Fibroblast of skin of back (primary cell): Measurements from ENCODE around the gene NPFFR2. TPM values are rescaled to one million over a fixed set of nuclear protein-coding genes. Genes with fewer than 3 reads are reported as not detected.
"Not testable (repeated sequence)": the region's sequence is repeated elsewhere in the genome, so short reads cannot be mapped to it uniquely, and the experiment has no call there.

Experiments
- DNase-seq: peaks from one replicate; pipeline ENCODE4 v3.0.0-alpha.2; 2013
- polyA plus RNA-seq, 2 experiments: library from polyadenylated mRNA; unstranded; fragments of 120-200 nt; gene quantifications; one replicate each; pipeline ENCODE4 v1.2.1, GENCODE V29; 2013; ENCODE audit not compliant: insufficient read length in 2 of 2

NPFFR2 gene
- not detected for polyA plus RNA-seq (2013, experiment 1 of 2; ENCODE audit: insufficient read length)
- not detected for polyA plus RNA-seq (2013, experiment 2 of 2; ENCODE audit: insufficient read length)

DNA sequence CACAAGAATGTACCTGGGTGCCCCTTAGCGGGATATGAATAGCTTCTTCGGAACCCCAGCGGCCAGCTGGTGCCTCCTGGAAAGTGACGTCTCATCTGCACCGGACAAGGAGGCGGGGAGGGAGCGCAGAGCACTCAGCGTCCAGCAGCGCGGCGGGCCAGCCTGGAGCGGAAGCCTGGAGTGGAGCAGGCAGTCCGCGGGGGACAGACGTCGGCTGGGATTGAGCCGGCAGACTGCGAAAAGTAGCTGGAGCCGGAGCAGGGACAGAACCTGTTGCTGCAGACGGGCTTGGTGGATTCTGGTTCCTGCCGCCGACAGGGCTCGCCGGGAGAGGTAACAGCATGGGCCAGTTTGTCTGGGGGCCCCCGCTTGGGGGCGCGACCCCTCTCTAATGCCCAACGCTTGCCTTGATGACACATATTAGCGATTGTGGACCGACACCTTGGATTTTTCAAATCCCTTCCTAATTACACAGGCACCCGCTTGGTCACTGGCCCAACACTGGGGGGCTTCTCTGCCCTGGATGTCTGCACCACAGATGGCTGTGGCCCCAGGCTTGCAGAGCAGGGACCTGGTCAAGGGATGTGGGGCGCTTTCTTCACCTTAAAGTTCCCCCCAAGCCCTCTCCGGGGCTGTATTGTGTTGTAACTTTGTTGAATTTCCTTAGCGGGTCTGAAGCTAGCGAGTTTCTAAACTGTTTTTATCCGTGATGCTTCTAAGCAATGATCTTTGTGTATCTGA lies at the start of gene NPFFR2:
Gene NPFFR2 (plus strand): TSS at position 133 of the 741 bp plus-strand sequence. CDS start 96,592 bp downstream, outside the sequence.
- peak; percentile 4 for DNase-seq

DNA sequence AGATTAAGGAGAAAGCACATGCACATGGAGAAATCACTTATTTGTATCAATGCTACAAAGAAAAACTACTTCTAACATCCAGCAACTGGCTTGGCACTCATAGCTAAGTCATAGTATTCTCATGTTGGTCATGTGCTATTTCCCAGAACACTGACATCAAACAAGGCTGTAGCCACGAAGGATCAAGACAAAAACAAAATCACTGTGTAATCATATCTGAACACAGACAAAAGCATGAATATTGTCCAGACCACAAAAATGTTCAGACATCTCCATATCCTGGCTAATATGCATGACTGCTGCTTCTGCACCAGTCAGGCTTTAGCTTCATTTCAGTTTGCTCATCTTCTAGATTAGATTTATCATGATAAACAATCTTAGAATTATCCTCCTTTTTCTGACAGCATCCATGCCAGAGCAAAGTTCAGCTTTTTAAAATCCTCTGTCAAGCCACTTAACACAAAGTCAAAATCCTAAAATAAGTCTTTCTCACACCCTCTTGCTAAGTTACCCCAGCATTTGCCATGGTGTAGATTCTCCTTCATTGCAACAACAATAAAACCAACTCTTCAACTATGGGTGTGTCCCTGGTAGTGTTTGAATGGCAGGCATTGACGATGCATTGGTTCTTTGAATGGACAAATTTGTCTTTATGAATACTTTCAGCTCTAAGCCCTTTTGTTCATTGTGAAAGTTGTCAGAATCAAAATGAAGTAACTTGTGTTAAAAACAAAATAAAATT lies 39.1 kb upstream of the NPFFR2 start:
- DNase-seq = no peak

DNA sequence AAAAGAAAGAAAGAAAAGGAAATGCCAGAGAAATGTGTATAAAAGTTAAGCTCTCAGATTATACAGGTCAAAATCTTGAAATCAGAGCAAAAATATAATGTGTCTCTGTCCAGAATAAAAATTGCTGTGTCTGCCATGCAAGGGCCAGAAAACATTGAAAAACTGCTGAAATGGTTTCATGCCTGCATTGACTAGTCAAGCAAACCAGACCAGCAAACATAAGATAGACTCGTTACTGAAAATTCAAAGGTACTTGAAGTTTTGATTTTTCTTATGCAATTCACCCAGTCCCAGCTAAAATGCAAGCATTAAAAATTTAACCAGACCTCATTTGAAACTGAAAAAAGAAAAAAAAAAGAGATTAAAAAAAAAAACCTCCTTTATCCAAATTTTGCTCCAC lies 37.2 kb upstream of the NPFFR2 start:
- DNase-seq = no peak

DNA sequence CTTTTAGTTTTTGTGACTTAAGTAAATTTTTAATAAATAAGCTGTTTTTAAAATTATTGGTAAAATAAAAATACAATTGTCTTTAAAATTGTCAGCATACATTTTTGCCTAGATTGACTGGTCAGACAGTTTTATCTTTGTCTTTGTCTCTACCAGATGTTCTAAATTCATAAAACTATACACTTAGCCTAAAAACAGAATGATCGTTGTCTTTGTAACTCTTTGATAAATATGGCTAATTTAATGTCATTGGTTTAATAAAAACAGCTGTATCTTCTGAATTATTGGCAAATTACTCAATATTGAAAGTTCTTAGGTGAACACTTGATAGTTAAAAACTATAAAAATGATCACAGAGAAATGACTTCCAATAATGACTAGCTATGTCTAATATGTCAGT lies 36.5 kb upstream of the NPFFR2 start:
- no peak for DNase-seq

DNA sequence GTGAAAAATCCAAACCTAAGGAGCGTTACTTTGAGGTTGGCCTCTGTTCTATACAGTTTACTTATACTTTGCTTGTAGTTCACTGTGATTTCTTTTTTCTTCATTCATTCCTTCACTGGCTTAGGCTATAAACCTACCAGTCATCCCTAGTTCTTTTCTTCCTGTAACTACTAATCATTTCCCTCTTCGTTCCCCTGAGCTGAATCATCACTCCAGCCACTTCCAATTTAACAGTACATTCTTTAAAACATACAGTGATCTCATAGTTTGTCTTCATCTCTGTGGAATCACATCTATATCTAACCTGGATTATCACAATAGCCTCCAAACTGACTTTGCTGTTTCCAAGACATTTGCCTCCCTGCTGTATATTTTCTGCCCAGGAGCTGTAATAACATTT lies 25.2 kb upstream of the NPFFR2 start:
- DNase-seq = peak; percentile 45

DNA sequence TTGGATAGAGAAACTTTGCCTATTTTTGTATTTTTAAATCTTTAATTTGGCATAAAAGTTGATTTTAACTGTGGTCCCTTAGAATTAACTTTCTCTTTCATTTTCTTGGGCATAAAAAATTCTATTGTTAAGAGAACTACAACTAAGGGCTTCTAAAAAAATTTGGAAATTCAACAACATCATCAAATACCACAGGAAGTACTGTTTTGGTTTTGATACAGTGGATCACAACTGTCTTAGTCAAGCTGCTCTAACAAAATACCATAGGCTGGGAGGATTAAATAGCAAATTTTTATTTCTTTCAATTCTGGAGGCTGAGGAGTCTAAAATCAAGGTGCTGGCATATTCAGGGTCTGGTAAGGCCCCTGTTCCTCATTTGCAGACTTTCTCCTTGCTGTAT lies 19.9 kb upstream of the NPFFR2 start:
- DNase-seq = no peak

DNA sequence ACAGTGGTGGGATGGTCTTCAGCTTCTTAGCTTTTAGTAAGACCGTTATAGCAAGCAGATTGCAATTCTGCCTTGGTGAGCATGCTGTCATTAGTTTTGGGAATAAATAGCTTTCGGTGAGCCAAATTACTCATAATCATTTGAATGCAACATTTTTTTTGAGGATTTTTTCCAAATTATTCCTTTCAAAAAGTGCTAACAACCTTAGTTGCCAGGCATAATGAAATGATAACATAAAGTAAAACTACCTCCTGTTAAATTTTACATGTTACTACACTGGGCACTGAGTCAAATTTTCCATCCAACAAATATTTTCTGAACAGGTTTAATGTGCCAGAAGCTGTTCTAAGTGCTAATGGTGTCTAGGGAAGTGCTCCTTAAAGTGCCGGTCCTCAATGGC lies 15.8 kb upstream of the NPFFR2 start:
- DNase-seq = no peak

DNA sequence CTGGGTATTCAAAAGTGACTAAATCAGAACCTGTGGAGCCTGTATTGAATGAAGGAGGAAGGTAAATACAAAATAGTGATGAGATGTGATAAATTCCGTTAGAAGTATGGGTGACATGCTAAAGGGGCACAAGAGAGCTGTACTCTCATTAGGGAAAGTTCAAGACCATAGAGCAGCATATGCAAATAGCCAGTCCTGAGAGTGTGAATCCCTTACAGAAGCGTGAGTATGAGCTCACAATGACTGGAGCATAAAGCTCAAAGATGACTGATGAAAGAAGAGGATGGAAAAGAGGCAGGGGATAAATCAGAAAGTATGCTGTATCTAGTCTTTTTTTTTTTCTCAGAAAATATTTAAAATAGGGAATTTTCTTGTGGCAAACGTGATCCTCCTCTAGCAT lies 12.1 kb upstream of the NPFFR2 start:
- DNase-seq = no peak

DNA sequence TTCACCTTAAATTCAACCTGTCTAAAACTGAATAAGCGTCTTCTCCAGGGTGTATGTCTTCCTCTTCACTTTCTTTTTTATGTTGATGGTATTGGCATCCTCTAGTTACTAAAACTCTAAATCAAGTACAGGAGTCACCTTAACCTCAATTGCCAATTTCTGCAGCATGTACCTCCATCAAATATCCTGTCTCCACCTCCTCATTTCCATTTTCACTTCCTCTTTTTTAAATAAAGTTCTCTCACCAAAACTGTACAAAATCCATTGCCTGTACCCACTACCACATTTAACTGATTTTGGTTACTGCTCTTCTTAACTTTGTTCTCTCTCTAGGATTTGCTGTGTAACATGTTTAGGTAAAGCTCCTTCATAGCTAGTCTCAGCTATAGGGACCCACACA lies 9.2 kb upstream of the NPFFR2 start:
- DNase-seq = no peak

DNA sequence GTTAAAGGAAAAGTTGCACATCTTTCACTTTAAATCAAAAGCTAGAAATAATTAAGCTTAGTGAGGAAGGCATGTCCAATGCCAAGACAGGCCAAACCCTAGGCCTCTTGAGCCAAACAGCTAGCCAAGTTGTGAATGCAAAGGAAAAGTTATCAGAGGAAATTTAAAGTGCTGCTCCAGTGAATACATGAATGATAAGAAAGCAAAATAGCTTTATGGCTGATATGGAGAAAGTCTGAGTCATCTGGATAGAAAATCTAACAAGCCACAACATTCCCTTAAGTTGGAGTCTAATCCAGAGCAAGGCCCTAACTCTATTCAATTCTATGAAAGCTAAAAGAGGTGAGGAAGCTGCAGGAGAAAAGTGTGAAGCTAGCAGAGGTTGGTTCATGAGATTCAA lies 23.8 kb downstream of the NPFFR2 start:
- DNase-seq = no peak

DNA sequence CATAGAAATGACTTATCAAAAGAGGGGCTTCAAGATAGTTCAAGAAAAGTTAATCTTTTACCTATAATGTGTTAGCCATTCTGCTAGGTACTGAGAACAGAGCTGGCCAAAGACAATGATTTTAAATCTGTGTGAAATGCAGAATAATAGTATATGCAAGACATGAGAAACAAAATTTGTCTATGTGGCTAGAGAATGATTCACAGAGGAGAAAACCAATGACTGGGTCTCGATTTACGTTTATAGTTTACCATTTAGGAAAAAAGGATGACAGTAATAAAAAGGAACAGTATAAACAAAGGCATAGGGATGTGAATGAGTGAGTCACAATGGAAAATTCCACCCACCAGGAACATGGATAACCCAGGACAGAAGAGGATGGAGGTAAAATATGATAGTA lies 31.9 kb downstream of the NPFFR2 start:
- no peak for DNase-seq

DNA sequence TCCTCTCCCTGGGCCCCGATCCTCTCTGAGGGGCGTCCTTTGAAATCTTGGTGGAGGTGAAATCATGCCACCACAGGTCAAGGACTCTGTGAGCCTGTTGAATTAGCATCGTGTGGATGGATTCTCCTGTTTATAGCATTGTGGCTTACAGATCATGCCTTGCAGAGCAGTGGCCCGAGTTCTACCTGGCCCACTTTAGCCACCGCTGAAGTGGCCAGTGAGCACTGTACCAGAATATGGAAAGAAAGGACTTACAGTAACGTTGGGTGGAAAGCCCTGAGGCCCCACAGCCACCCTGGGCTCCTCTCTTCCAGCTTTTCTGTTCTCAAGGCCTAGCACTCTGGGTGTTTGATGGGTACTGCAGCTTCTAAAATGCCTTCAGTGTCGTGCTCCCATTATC lies 35.3 kb downstream of the NPFFR2 start:
- no peak for DNase-seq

DNA sequence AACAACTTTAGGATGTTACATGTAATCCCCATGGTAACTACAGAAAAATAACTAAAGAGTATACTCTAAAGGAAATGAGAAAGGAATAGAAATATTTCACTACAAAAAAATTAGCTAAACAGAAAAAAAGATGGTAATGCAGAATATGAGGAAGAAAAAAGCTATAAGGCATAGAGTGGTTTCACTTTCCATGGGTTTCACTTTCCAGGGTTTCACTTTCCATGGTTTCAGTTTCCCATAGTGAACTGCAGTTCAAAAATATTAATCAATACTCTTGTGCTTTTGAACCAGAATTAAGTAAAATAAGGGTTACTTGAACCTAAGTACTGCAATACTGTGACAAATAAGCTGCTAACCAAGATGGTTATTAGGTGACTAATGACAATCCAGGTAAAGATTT lies 42.0 kb downstream of the NPFFR2 start:
- no peak for DNase-seq

DNA sequence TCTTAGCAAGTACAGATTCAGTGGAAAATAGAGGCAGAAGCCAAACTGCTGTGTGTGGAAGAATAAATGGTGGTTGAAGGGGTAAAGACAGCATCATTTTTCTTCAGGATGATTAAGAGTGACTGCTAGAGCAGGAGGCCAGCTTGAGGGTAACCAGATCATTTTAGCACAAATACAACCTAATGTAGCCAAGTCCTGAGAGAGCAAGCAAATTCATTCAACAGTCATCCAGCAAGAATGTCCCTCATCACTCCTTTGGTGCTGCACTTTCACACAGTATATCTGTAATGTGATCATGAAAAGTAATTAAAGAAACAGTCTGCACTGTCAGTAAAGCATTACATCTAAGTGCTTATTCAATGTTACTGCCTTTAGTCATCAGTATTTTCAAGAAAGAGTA lies 44.8 kb downstream of the NPFFR2 start:
- no peak for DNase-seq

DNA sequence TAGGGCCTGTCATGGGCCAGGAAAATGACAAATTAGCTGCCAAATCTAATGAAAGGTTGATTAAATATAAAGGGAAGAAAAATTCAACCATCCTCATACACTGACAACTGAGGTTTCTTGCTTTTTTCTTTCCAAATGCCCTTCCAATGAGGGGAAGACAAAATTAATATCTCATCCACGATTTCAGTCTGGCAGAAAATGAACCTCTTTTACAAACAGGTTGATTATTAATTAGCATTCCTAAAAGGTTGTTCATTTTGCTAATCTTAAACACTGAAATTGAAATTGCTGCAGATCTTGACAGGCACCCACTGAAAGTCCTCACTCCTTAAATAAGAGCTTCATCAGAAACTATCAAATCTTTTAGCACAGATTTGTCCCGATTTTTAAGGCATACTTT lies 45.5 kb downstream of the NPFFR2 start:
- DNase-seq = no peak

DNA sequence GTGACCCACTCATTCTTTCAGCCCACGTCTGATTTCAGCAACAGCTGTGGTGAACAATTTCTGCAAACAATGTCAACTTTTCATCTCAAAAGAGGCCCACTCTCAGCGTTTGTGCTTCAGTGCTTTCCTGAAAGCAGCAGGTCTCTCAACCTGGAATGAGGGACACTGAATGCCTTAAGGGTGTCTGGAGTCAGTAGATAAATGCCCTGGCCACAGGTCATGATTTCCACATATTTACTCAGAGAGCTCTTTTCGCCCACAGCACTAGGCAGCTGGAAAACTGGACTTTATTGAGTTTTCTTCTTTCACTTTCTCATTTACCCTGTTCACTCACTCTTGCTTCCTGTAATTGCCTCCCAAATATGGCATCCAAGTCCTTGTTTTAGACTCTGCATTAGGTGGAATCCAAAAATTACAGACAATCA lies 52.8 kb downstream of the NPFFR2 start:
- DNase-seq = no peak

DNA sequence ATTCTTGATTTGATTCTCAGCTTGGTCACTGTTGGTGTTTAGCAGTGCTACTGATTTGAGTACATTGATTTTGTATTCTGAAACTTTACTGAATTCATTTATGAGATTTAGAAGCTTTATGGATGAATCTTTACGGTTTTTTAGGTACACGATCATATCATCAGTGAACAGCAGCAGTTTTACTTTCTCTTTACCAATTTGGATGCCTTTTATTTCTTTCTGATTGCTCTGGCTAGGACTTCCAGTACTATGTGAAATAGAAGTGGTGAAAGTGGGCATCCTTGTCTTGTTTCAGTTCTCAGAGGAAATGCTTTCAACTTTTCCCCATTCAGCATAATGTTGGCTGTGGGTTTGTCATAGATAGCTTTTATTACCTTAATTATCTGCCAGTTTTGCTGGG lies 58.8 kb downstream of the NPFFR2 start:
- not testable (repeated sequence) for DNase-seq

DNA sequence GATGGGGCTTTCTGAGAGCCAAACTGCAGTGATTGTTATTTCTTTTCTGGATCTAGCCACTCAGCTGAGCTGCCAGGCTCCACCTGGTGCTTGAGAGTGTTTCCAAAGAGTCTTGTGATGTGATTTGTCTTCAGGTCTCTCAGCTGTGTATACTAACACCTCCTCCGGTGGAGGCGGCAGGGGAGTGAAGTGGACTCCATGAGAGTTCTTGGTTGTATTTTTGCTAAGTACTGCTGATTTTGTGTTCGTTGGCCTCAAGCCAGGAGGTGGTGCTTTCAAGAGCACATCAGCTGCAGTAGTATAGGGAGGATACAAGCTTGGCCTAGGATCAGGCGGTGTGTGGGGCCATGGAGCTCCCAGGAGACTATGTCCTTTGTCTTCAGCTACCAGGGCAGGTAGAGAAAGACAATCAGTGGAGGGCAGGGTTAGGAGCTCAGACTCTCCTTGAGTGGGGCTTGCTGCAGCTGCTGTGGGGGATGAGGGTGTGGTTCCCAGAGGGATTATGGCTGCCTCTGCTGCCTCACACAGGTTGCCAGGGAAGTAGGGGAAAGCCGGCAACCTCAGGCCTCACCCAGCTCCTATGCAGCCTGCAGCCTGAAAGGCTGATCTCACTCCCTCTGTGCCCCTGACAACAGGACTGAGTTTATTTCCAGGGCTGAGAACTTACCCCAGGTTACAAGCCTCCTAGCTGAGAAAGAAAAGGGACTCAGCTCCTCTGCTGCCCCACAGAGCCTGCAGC lies 62.4 kb downstream of the NPFFR2 start:
- DNase-seq = no peak

DNA sequence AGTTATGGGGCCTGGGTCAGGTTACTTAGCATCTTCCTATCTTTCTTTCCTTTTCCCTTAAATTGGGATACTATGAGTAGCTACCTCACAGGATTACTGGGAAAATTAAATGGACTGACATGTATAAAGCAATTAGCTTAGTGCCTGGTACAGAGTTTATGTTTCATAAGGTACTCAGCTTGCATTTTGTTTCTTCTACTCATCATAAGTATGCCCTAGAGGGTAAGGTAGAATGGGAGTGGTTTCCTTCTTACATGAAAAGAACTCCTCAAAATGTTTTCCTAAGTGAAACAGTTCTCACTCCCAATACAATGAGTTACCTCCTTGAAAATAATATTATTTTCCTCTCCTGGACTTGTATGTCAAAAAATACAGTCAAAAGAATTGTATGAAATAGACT lies 75.7 kb downstream of the NPFFR2 start:
- DNase-seq = no peak

DNA sequence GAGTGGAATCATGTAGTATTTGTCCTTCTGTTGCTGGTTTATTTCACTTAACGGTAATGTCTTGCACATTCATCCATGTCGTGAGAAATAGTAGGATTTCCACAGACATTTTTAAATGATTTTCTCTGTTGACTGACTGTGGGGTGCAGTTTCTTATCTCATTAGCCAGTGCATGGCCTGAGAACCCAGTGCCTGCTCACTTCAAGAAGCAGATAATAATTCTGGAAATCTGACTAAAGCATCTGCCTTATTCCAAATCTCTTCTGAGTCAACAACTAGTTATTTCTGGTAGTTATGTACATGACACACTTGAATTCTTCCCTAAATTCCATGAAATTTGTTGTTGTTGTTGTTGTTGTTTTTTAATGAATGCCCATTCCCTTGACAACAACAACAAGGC lies 77.6 kb downstream of the NPFFR2 start:
- no peak for DNase-seq

DNA sequence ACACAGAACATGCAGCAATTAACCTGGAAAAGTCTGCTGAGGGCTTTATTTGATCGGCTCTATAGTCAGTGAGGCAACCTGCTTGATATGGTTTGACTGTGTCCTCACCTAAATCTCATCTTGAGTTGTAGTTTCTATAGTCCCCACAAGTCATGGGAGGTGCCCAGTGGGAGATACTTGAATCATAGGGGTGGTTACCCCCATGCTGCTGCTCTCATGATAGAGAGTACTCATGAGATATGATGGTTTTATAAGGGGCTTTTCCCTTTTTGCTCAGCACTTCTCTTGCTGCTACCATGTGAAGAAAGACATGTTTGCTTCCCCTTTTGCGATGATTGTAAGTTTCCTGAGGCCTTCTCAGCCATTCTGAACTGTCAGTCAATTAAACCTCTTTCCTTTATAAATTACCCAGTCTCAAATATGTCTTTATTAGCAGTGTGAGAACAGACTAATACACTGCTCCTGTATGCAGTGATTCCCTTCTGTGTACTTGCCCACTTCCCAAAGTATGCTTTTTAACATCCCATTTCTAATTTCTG lies 78.2 kb downstream of the NPFFR2 start:
- no peak for DNase-seq

DNA sequence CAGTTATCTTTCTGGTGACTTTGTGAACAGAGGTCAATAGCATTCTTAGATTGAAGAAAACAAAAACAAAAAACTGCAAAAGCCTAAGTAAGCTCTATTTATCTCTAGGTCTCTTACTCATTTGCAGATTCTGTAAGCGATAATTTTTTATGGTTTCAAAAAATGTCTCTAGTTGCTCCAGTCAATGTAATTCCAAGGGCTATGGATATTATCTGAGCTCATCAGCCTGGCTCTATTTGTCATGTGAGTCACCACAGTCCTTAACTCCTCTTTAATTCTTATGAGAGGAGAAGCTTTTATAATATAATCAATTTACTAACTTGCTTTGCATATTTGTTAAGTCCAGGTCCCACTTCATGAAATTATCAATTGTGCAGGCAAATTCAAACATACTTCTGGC lies 79.1 kb downstream of the NPFFR2 start:
- DNase-seq = no peak

DNA sequence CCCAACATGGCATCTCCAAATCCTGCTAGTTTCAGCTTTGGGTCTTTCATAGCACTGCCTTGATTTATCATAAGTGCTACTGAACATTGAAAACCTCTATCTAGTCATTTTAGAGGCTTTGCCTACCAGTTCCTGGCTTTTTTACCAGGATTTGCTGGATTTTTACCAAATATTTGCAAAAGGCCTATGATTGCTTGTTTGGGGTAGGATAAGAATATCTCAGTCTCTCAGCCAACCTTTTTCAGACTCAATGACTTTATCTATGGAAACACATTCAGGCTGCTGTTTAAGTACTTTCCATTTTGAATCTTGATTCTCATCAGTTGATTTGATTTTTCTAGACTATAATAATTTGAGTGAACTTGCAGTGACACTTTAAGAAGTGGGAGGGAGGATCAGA lies 80.1 kb downstream of the NPFFR2 start:
- DNase-seq = no peak
